Esophagus muscularis mucosa (tissue), 3 donors: ENCODE measurements around the gene KLHL42.
"Not testable (repeated sequence)": the region's sequence is repeated elsewhere in the genome, so short reads cannot be mapped to it uniquely, and the experiment has no call there.

Experiments
- POLR2A ChIP-seq: fragments of 450-650 bp; IDR thresholded peaks from one replicate; pipeline ENCODE4 v1.6.1; 2017; ENCODE audit warnings: antibody characterized with exemption, moderate library complexity, mild to moderate bottlenecking, low read depth
- TF ChIP-seq, protein P1 (sequence below), 3 experiments: fragments of 200-600 bp in 2 of 3; fragments of 450-650 bp in 1 of 3; sonication (generic) in 2 of 3; IDR thresholded peaks; one replicate each; pipeline ENCODE4 v1.5.1; 2017 to 2019; ENCODE audit warnings: antibody characterized with exemption in 3 of 3, mild to moderate bottlenecking in 2 of 3, moderate library complexity in 1 of 3

DNA sequence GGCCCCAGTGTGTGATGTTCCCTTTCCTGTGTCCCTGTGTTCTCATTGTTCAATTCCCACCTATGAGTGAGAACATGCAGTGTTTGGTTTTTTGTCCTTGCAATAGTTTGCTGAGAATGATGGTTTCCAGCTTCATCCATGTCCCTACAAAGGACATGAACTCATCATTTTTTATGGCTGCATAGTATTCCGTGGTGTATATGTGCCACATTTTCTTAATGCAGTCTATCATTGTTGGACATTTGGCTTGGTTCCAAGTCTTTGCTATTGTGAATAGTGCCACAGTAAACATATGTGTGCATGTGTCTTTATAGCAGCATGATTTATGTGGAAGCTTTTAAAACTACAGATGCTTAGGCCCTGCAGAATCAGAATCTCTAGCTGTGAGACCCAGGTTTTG lies 34.3 kb upstream of the KLHL42 start:
- TF ChIP-seq, protein P1, sequence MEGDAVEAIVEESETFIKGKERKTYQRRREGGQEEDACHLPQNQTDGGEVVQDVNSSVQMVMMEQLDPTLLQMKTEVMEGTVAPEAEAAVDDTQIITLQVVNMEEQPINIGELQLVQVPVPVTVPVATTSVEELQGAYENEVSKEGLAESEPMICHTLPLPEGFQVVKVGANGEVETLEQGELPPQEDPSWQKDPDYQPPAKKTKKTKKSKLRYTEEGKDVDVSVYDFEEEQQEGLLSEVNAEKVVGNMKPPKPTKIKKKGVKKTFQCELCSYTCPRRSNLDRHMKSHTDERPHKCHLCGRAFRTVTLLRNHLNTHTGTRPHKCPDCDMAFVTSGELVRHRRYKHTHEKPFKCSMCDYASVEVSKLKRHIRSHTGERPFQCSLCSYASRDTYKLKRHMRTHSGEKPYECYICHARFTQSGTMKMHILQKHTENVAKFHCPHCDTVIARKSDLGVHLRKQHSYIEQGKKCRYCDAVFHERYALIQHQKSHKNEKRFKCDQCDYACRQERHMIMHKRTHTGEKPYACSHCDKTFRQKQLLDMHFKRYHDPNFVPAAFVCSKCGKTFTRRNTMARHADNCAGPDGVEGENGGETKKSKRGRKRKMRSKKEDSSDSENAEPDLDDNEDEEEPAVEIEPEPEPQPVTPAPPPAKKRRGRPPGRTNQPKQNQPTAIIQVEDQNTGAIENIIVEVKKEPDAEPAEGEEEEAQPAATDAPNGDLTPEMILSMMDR (IDR thresholded peaks at IDR 0.05) = not testable (repeated sequence)
- not testable (repeated sequence) for TF ChIP-seq POLR2A
